ENCODE measurements around the gene DHX36.

The DHX36 gene

DNA sequence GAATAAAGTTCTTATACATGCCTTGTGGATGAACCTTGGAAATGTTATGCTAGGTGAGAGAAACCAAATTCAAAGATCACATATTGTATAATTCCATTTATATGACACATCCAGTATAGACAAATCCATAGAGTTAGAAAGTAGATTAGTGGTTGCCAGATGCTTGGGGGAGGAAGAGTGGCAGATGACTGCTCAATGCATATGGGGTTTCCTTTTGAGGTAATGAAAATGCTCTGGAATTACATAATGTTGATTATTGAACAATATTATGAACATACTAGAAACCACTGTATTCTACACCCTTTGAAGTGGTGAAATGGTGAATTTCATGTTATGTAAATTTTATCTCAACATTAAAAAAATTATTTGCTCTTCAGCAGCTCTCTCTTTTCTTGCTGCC, 100.8 kb downstream of the DHX36 start:
- DNase-seq (ENCODE audit: low read depth) = no peak
